AG08396 (cell line): ENCODE results near the gene TBC1D19.

Source experiments
- DNase-seq: peaks from one replicate; pipeline ENCODE4 v3.0.0; 2012; ENCODE audit warnings: low spot score, mixed read lengths

The TBC1D19 gene

DNA sequence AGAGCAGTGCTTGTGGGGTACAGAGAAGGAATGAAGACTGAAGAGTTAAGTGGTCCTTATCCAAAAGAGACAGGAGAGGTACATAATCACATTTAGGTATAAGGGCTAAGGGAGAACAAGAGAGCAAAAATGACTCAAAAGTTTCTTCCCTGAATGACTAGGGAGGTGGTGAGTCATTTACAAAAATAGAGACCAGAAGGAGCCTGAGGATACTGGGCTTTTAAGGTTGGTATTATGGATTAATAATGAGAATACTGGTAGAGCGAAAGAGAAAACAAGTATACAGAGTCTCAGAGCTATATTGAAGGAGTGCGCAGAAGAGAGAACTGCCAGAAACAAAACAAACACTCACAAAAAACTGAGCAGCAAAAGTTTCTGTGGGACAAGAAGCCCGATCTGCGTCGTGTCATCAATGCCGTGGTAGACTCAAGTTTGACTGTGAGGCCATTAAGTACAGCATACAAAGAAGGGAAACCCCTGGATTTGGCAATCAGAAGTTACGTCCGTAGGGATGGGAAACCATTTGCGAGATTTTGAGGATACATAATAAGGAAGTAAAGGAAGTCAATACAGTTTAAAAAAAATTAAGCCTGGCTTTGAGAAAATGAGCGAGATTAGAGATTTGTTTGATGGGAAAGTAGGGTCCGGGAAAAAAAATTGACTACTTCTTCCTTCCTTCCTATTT, 147.6 kb downstream of the TBC1D19 start:
- DNase-seq = peak; percentile 4

DNA sequence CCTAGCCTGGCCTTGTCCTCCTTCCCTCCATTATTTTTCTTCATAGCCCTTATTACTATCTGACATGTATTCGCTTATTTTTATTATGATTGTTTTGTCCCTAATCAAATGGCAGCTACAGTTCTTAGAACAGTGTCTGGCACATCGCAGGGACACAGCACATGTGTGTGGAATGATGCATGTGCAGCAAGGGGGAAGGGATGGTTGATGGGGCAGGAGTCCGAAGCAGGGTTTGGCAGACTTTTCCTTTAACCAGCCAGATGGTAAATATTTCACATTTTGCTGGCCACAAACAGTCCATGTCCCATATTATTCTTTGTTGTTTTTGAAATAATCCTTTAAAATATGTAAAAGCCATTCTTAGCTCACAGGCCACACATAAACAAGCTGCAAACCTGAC, 148.5 kb downstream of the TBC1D19 start:
- DNase-seq = no peak

DNA sequence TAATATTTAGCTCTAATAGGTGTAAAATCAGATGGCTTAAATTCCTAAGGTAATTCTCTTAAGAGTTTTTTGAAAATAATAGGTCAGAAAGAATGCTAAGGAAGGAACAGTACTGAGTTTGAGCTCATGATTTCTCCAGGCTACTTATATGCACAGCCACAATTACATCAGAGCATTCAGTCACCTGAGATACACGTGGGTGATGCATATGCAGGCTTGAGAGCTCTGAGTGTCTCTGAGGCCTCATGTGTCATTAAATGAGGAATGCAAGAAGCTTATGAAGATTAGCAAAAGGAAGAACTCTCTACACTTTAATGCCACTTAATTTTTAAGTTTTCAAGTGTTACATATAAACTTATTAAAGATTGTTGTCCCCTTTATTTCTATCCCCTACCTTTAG, 152.7 kb downstream of the TBC1D19 start:
- DNase-seq = no peak

DNA sequence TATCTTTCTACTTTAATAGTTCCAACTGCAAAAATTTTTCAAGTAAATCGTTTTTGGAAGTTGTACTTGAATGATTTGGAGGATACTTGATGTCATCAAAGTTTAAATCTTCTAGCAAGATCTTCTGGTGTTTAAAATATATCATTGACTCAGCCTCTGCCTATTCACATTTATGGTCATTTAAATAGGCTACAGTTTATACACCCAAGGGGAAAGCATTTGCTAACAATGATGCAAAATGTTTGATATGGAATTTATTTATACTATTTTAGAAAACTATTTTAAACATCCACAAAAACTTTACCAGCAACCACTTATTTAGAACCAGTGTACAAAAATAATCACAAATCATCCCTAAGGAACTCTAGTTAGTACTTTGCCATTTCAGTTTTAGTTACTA, 153.5 kb downstream of the TBC1D19 start:
- peak; percentile 2 for DNase-seq

DNA sequence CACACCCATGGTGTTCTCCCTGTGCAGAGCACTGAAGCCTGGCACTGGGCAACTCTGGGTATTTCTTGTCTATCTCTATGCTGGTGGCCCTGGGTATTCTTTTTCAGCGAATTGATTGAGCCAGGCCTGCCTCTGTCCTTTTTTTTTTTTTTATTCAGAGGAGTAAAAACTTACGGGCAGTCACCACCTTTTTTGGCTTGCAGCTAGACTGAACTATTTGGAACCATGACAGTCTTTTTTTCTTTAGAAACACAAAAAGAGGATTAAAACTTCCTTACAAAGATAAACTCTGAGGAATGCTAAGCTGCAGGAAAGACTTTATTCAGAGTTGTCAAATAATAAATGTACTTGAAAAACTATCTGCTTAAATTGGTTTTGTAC, 157.6 kb downstream of the TBC1D19 start:
- DNase-seq = peak; percentile 9

DNA sequence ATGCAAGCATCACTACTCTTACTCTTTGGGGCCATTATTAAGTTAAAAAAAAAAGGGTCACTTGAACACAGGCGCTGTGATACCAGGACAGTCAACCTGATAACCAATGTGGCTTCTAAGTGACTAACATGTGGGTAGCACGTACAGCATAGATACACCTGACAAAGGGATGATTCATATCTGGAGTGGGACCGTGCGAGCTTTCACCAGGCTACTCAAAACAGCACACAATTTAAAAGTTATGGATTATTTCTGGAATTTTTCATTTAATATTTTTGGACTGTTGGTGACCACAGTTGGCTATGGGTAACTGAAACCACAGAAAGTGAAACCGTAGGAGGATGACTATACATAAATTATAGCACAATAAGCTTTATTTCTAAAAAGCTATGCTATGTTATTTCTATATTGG, 162.9 kb downstream of the TBC1D19 start:
- DNase-seq = no peak

DNA sequence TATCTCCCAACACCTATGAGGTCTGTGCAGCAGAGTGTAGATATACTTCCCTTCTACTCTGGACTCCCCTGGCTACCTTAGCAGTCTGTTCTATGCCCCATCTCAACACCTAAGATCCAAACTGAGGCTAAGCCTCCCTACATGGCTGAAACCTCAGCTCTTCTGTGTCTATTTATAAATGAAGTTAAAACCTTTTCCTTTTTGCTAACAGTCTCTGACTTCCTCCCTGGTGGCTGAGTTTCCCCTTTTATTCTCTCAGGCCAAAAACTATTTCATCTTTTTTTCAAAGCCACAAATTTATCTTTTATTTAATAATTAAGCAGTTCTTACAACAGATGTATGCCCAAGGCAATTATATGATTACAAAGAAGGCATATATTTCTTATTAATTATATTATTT, 164.9 kb downstream of the TBC1D19 start:
- DNase-seq = no peak

DNA sequence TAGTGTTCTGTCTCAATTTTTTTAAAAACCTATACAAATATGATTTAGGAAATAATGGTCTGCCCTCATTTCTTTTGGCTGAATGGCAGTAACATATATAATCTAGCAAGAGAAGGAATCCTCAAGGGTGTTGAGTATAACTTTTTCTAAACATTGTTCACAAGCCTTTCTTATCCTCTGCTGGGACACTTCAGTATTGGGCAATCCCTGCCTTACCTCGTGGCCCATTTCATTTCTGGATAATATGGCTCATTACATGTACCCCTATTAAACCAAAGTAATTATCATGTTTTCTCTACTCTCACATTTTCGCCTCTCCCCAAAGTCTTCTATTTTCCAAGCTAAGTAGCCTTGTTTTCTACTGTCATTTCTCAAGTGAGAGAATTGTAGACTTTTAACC, 166.0 kb downstream of the TBC1D19 start:
- no peak for DNase-seq

DNA sequence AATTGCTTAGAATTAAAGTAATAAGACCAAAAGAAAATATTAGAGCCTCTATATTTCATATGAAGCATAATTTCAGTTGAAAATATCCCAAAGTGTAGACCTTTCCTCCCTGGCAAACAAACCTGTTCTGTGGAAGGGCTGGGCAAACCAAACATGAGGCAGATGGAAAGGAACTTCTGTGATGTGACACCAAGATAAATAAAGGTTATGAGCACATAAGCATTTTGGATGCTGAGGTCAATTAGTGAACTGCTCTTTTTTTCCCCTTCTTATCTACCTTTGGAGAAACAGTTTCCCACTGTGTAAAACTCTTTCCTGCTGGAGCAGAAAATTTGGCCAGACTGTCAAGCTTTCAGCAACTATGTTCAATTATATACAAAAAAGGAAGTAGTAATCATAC, 167.1 kb downstream of the TBC1D19 start:
- no peak for DNase-seq

DNA sequence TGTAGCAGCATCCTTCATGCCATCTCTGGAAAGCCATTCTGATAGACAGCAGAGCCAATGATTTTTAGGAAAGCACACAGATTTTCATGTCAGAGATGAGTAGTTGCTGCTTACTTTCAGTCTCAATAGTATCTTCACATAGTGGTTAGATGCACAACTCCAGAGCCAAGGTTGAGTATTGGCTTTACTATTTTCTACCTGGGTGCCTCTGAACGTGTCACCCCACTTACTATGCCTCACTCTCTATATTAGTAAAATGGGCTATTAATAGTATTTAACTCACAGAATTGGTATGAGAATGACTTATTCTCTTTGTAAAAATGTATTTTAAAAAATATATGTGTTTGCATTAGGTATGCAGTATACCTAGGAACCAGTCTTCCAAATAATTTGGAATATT, 168.0 kb downstream of the TBC1D19 start:
- no peak for DNase-seq

DNA sequence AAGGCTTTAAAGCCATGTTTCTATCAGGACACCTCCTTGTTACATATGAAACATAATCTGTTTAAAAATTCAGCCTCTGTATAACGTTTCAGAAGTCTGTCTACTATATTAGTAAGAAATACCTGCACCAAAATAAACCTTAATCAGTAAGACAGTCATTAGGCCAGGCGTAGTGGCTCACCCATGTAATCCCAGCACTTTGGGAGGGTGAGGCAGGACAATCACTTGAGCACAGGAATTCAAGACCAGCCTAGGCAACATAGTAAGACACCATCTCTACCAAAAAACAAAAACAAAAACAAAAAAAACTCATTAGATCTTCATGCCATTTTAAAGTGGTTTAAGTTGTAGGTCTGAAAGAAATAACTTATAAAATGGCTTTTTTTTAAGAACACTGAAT, 169.3 kb downstream of the TBC1D19 start:
- DNase-seq = no peak

DNA sequence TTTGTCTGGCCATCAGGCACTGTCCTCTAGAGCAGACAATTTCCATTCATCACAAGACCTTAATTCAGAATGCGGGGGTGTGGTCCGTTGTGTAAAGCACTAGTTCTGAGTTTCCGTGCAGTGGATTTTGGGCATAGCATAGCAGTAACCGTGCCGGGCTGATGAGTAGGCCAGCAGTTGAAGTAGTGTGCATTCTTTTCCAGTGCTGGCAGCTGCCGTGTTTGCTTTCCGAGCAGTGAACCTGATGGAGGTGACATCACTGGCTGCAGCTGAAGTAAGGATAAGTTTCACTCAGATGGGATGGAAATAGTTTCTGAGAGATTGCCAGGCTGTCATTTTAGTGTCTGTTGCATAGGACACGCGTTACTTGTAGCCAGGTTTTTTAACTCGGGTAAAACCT, 169.7 kb downstream of the TBC1D19 start:
- peak; percentile 65 for DNase-seq

DNA sequence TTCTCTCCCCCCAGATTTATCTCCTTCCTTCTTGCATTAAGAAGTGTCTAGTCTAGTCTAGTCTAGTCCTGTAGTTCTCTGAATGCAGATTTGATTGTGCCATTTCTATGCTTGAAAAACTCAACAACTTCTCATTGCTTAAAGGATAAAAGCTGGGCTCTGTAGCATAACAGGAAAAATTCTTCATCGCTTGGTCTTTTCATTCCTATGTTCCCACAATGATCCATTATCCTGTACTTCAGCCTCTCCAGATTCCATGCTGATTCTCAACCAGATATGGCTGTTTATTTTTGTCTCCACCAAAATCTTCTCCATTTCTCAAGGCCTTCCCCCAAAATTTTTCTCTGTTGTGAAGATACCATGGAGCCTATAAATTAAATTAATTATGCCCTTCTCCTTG, 173.9 kb downstream of the TBC1D19 start:
- DNase-seq = no peak

DNA sequence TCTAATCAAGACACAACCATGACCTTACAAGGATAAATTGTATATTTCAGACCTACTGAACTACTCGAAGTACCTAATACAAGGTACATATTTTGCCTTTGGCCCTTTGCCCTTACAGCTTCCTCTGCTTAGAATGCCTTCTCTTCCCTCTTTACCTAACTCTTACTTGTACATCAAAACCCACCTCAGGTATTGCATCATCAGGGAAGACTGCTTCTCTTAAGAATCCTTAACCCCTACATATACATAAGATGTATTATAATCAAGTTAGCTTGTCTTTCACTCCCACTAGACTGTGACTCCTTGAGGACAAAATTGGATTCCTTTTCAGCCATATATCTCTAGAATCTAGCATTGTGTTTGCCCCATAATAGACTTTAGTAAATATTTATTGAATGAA, 175.0 kb downstream of the TBC1D19 start:
- DNase-seq = no peak

DNA sequence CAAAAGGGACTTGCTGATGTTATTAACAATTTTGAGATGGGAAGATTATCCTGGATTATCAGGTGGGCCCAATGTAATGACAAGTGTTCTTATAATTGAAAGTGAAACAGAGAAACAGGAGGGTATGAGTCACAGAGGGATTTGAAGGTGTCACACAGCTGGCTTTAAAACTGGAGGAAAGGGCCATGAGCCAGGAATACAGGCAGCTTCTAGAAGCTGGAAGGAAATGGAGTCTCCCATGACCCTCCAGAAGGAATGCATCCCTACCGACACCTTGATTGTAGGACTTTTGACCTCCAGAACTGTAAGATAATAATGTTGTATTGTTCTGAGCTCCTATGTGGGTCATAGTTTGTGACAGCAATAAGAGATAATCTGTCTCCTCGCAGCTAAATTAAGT, 178.8 kb downstream of the TBC1D19 start:
- DNase-seq = no peak

DNA sequence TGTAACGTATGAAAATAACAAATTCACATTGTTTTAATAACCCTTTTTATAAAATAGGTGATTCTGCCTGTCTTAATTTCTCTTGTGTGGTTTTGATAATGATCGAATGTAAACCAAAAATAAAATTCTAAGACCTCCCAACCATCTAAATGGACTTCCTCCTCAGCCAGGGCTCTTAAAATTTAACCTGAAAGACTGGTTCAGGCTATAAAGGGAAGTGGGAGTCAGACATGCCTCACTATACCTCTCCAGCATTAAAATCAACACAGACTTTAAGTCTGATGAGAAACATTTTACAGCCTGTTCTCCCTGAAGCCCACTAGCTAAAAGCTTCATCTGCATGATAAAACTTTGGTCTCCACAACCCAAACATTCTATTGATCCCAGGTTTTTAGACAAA, 179.2 kb downstream of the TBC1D19 start:
- DNase-seq = no peak

DNA sequence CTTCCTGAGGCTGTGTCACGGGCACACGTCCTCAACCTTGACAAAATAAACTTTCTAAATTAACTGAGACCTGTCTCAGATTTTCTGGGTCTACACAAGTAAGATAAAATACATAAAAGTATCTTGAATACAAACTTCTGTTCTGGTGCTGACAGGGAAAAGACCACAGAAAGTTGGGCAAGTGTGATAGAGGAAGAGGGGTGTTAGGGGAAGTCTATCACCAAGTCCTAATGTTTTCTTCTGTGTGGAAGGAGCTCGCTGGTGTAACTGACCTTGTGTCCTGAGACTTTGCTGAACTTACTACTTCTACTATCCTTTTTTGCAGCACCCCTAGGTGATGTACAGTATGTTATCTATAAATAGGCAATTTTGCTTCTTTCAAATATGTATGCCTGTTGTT, 179.8 kb downstream of the TBC1D19 start:
- no peak for DNase-seq

DNA sequence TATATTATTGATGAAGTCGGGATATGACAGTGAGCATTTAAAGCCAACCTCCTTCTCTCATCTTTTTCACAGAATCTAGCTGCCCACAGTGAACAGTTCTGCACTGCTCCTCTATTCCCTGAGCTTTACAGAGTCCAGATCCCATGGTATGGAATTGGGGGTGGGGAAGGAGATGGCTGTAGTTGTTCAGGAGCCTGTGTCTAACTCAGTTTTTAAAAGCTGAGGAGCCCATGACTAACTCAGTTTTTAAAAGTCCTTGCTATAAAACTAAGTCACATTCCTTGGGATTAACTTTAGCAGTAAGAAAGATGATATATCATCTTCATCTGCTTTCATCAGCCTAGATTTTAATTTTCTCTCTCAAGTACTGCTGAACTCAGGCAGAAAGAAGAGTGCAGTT, 180.3 kb downstream of the TBC1D19 start:
- no peak for DNase-seq

DNA sequence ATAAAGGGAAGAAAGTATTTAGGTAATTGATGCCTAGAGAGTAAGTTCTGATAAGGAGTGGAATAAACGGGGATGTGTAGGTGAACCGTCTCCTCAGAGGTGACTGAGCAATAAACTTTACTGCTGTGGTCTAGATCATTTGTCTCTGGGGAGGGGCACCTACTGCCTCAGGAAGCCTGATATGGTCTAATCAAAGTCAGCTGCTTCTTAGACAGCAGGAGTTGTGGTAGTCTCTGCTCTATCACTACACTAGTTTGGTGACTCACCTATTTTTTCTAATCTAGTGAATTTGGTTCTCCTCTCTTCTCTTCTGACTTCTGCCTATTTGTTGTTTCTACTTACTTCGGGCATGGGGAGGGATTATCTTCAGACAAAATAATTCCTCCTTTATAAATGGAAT, 181.6 kb downstream of the TBC1D19 start:
- DNase-seq = no peak

DNA sequence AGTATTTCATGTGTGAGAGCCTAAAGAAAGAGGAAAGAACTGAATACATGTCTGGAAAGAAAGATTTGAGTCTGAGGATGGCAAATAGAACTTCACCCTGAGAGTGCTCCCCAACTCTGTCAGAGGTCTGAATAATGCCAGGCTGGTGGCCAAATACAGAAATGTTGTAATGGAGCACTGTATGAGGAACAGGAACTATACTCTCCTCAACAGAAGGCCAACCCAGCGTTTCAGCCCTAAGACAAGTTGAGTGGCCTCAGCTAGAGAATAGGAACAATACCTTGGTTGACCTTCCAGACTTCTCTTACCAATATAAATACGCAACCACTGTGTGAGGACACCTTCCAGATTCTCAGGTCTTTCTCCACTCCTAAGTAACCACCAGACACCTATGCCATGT, 182.3 kb downstream of the TBC1D19 start:
- no peak for DNase-seq

DNA sequence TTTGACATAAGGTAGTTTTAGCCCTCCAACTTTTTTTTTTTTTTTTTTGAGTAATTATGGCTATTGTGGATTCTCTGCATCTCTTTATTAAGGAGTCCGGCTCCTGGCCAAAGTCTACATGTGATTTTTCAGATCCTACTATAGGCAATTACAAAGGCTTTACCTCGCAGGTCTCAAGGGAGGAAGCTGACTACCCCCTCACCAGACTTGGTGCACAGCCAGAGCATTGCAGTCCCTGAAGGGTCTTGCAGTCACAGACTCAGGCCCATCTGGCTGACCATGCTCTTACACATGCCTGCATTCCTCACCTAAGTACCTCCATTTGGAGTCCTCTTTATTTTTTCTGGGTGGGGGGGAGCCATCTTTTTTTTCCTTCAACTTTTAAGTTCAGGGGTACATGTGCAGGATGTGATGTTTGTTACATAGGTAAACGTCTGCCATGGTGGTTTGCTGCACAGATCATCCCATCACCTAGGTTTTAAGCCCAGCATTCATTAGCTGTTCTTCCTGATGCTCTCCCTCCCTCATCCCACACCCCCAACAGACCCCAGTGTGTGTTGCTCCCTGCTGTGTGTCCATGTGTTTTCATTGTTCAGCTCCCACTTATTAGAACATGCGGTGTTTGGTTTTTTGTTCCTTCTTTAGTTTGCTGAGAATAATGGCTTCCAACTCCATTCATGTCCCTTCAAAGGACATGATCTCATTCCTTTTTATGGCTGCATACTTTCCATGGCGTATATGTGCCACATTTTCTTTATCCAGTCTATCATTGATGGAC, 188.4 kb downstream of the TBC1D19 start:
- no peak for DNase-seq

DNA sequence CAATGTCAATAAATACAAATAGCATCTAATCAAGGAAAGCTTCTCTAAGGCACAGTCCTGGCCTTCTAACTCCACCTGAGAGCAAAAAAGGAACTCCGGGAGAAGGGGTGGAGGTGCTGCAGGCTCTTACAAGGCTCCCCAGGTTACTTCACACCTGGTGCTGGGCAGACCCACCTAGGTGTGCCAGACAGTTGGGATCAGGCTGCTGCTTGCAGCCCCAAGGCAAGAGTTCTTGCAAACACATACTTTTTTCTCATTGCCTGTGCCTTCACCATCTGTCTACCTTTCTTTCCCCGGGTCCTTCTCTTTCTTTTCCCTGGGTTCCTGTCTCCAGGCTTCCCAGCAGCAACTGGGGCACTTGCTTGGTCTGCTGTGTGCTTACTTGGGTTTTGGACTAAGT, 195.3 kb downstream of the TBC1D19 start:
- DNase-seq = no peak

DNA sequence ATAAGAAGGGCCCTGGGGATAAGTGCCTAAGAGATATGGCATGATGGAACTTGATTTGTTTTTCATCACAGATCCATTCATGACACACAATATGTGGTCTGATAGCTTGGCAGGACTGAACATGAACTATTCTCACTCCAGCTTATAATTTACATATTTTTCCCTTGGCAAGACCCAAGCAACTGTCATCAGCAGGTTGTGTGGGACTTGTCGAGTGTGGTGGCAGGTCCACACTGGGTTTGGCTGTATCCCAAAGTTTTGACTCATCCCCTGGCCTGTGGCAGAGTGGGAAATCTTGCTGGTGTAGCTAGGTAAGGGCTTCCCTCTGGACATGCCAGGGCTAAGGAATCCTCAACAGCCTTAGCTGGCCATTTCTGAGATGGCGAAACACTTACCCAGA, 195.8 kb downstream of the TBC1D19 start:
- peak; percentile 36 for DNase-seq

DNA sequence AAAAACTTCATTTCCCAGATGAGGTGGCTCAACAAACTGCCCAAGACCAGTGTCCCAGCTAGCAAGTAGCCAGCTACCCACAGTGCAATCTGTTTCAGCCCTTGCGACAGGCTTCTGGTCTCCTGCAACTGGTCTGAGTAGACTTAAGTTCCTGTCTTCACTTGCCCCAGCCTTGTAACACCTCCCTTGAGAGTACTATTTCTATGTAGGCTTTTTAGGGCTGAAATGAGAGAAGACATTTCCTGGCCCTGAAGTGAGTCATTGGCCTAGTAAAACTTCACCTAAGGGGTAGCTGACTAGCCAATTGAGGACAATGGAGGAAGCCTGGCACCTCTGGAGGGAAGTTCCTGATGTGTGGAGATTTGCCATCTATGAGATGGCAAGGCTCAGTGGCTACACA, 196.7 kb downstream of the TBC1D19 start:
- DNase-seq = no peak
